Skeletal muscle tissue (tissue), 5 donors: ENCODE results near the gene KIAA0408. TPM values are rescaled to one million over a fixed set of nuclear protein-coding genes. Genes with fewer than 3 reads are reported as not detected.
"Not testable (repeated sequence)": the region's sequence is repeated elsewhere in the genome, so short reads cannot be mapped to it uniquely, and the experiment has no call there.

Experiments used
- H3K27ac ChIP-seq: one replicate; pipeline ENCODE4 v1.7.0; 2013; ENCODE audit warnings: mild to moderate bottlenecking, low read depth, low read length, inconsistent platforms
- H3K27me3 ChIP-seq, 3 donors: one replicate each; pipeline ENCODE4 v1.7.0; 2013; ENCODE audit warnings: low read length in 3 of 3; ENCODE audit not compliant: control insufficient read depth in 3 of 3, insufficient read depth in 3 of 3
- H3K36me3 ChIP-seq, 3 donors: one replicate each; pipeline ENCODE4 v1.7.0; 2013; ENCODE audit warnings: low read length in 3 of 3; ENCODE audit not compliant: control insufficient read depth in 3 of 3, insufficient read depth in 3 of 3
- H3K4me1 ChIP-seq, 3 donors: one replicate each; pipeline ENCODE4 v1.7.0; 2013; ENCODE audit warnings: low read length in 3 of 3, mild to moderate bottlenecking in 3 of 3; ENCODE audit not compliant: control insufficient read depth in 3 of 3, insufficient read depth in 3 of 3
- H3K4me3 ChIP-seq, 3 donors: one replicate each; pipeline ENCODE4 v1.7.0; 2013; ENCODE audit warnings: low read length in 3 of 3
- H3K9ac ChIP-seq, 3 donors: one replicate each; pipeline ENCODE4 v1.7.0; 2013; ENCODE audit warnings: low read length in 3 of 3, mild to moderate bottlenecking in 3 of 3, moderate library complexity in 2 of 3, low read depth in 1 of 3
- H3K9me3 ChIP-seq, 3 donors: one replicate each; pipeline ENCODE4 v1.7.0; 2013; ENCODE audit warnings: low read length in 3 of 3; ENCODE audit not compliant: control insufficient read depth in 3 of 3
- small RNA-seq: library from RNA; depleted of rRNA; stranded (forward); fragments of <200 nt; gene quantifications from one replicate; pipeline ENCODE3, GENCODE V24; 2014
- total RNA-seq: library from RNA; depleted of rRNA; stranded (reverse); fragments of >200 nt; gene quantifications from one replicate; pipeline ENCODE4 v1.2.3, GENCODE V29; 2014
- donor health status: Osteomylitis.

KIAA0408 gene
- total RNA-seq, 1 donor from 2014 or later: 15.7 TPM

DNA sequence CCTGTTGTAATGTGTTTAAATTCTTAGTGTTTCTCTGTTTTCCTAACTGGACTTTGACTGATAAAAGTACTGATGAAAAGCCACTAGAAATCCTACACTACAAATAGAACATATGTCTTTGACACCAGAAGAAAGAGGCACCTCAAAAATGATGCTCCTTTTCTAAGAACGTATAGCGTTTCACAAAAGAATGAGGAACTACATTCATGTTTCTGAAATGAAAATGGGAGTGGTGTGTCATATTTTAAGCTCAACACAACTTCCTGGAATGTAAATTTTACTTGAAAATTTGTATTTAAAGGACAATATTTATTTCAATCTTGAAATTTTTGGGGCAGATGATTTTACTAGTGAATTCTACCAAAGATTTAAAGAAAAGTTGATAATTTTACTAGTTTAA is 35.3 kb downstream of the KIAA0408 start:
- no peaks in the 10 kb centered on the region for H3K9me3 ChIP-seq
- no peaks in the 10 kb centered on the region for H3K36me3 ChIP-seq
- H3K4me1 ChIP-seq: peaks cover 0 to 5% (median 0%) of the 10 kb centered on the region in 3 donors
- no peak overlapping the region for H3K27ac ChIP-seq
- H3K9ac ChIP-seq: no peak overlapping the region
- H3K4me3 ChIP-seq: no peak overlapping the region
- no peaks in the 10 kb centered on the region for H3K27me3 ChIP-seq

DNA sequence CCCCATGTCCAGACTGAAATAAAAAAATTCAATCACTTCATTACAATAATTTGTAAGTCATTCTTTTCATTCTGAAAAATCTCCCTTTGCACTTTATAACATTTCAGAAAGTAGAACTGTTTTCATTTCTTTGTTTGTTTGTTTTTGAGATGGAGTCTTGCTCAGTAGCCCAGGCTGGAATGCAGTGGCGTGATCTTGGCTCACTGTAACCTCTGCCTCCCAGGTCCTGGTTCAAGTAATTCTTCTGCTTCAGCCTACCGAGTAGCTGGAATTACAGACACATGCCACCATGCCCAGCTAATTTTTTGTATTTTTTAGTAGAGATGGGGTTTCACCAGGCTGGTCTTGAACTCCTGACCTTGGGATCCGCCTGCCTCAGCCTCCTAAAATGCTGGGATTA is 38.0 kb downstream of the KIAA0408 start:
- not testable (repeated sequence) for H3K36me3 ChIP-seq, H3K9ac ChIP-seq, H3K27ac ChIP-seq, H3K4me1 ChIP-seq, H3K4me3 ChIP-seq, H3K9me3 ChIP-seq, H3K27me3 ChIP-seq

DNA sequence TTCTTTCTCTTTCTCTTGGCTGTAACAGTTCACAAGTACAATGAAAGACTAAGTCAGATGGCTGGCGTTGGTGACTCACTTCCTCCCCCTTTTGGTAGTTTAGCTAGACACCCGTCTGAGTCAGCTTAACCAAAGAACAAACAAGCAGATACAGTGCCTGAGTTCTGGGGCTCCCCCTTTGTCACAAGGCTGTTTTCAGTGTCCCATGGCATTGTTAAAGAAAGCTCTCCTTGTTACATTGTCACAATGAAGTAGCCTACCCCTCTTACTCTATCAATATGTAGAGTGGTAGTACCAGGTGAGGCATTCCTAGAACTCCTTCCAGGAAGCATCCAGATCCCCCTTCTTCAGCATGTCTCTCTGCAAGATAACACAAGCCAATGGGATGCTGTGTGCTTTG is 38.6 kb downstream of the KIAA0408 start:
- Histone ChIP-seq H3K4me1 (peaks cover 0 to 5% (median 0%) of the 10 kb centered on the region in 3 donors), H3K36me3 (no peaks in the 10 kb centered on the region), H3K9me3 (no peaks in the 10 kb centered on the region), H3K27me3 (no peaks in the 10 kb centered on the region), H3K27ac (no peak overlapping the region), H3K4me3 (no peak overlapping the region), H3K9ac (no peak overlapping the region)

DNA sequence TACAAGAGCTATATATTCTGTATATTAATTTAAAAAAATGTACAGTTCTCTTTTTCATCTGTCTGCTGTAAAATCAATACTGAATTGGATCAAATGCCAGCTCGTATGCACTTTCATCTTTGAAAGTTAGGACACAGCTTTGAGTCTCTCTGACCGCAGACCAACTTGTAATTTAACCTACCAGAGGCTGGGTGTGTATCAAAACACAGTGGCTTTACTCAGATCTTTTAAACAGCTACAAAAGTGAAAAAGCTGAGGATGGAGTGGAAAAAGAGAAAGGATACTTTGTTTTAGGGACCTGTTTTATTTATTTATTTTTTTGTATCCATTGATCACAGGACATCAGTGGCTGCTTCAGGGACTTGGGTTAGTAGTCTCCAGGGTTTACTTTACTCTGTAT is 44.1 kb downstream of the KIAA0408 start:
- Histone ChIP-seq H3K27me3 (no peaks in the 10 kb centered on the region), H3K4me3 (no peak overlapping the region), H3K27ac (no peak overlapping the region), H3K36me3 (no peaks in the 10 kb centered on the region), H3K9me3 (no peaks in the 10 kb centered on the region), H3K9ac (no peak overlapping the region), H3K4me1 (no peaks in the 10 kb centered on the region)

DNA sequence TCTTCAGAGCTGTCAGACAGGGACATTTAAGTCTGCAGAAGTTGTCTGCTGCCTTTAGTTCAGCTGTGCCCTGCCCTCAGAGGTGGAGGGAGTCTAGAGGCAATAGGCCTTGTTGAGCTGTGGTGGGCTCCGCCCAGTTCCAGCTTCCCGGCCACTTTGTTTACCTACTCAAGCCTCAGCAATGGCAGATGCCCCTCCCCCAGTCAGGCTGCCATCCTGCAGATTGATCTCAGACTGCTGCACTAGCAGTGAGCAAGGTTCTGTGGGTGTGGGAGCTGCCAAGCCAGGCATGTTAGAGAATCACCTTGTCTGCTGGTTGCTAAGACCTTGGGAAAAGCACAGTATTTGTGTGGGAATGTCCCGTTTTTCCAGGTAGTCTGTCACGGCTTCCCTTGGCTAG is 46.1 kb downstream of the KIAA0408 start:
- not testable (repeated sequence) for H3K9me3 ChIP-seq, H3K4me1 ChIP-seq, H3K27ac ChIP-seq, H3K9ac ChIP-seq, H3K4me3 ChIP-seq, H3K36me3 ChIP-seq, H3K27me3 ChIP-seq

DNA sequence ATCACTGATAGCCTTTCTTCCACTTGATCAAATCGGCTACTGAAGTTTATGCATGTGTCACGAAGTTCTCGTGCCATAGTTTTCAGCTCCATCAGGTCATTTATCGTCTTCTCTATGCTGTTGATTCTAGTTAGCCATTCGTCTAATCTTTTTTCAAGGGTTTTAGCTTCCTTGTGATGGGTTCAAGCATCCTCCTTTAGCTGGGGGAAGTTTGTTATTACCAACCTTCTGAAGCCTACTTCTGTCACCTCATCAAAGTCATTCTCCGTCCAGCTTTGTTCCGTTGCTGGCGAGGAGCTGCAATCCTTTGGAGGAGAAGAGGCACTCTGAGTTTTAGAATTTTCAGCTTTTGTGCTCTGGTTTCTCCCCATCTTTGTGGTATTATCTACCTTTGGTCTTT is 47.2 kb downstream of the KIAA0408 start:
- H3K4me1 ChIP-seq, H3K9me3 ChIP-seq, H3K9ac ChIP-seq, H3K4me3 ChIP-seq, H3K27ac ChIP-seq, H3K27me3 ChIP-seq, H3K36me3 ChIP-seq: not testable (repeated sequence)

Small RNA genes within 50 kb of the gene (small RNA-seq; reads per million reads assigned to genes)
- gene KIAA0408: 0.12 reads per million

Other genes starting within 250 kb of the KIAA0408 start
- gene RNF146, start 192.5 kb downstream of the KIAA0408 start, total RNA-seq: 39.7 TPM
- 36.0 TPM for gene ECHDC1, start 115.8 kb downstream of the KIAA0408 start, total RNA-seq
- gene C6orf58, start 117.8 kb upstream of the KIAA0408 start, total RNA-seq: not detected